H9 (cell line): ENCODE results near the gene SLC34A3. TPM values are rescaled to one million over a fixed set of nuclear protein-coding genes. Genes with fewer than 3 reads are reported as not detected.

Experiments used
- DNase-seq: peaks from one replicate; pipeline ENCODE4 v3.0.0-alpha.2; 2017
- H2AFZ ChIP-seq: one replicate; pipeline ENCODE4 v1.6.1; 2013; ENCODE audit warnings: mild to moderate bottlenecking, low read length, control low read depth, moderate library complexity
- H2AK5ac ChIP-seq: 2 replicates; pipeline ENCODE4 v1.6.1; 2013; ENCODE audit warnings: low read length, control low read depth, mixed read lengths; ENCODE audit not compliant: insufficient read length
- H2BK120ac ChIP-seq: one replicate; pipeline ENCODE4 v1.6.1; 2013; ENCODE audit warnings: low read depth, mild to moderate bottlenecking, low read length, control low read depth, inconsistent platforms; ENCODE audit not compliant: poor library complexity, severe bottlenecking
- H2BK12ac ChIP-seq: 2 replicates; pipeline ENCODE4 v1.6.1; 2013; ENCODE audit warnings: low read length, control low read depth, mixed read lengths, low read depth; ENCODE audit not compliant: insufficient read length
- H2BK15ac ChIP-seq: 2 replicates; pipeline ENCODE4 v1.6.1; 2013; ENCODE audit warnings: low read depth, low read length, control low read depth
- H2BK20ac ChIP-seq: one replicate; pipeline ENCODE4 v1.6.1; 2013; ENCODE audit warnings: low read depth, mild to moderate bottlenecking, low read length, control low read depth, inconsistent platforms; ENCODE audit not compliant: poor library complexity, severe bottlenecking
- H2BK5ac ChIP-seq: 2 replicates; pipeline ENCODE4 v1.6.1; 2013; ENCODE audit warnings: low read length, control low read depth, mixed read lengths; ENCODE audit not compliant: insufficient read length
- H3K14ac ChIP-seq: 2 replicates; pipeline ENCODE4 v1.6.1; 2013; ENCODE audit warnings: low read length, control low read depth; ENCODE audit not compliant: insufficient read depth
- H3K18ac ChIP-seq: 2 replicates; pipeline ENCODE4 v1.6.1; 2013; ENCODE audit warnings: low read depth, mild to moderate bottlenecking, mixed read lengths, low read length, control low read depth; ENCODE audit not compliant: insufficient read length
- H3K23ac ChIP-seq: 2 replicates; pipeline ENCODE4 v1.6.1; 2013; ENCODE audit warnings: low read length, control low read depth, mixed read lengths, low read depth; ENCODE audit not compliant: insufficient read length
- H3K23me2 ChIP-seq: 2 replicates; pipeline ENCODE4 v1.6.1; 2013; ENCODE audit warnings: low read depth, mild to moderate bottlenecking, mixed read lengths, low read length, control low read depth; ENCODE audit not compliant: insufficient read length, poor library complexity, severe bottlenecking
- H3K27ac ChIP-seq: 2 replicates; pipeline ENCODE4 v1.5.1; 2013; ENCODE audit warnings: low read length, control low read depth, mixed read lengths, low read depth; ENCODE audit not compliant: insufficient read length
- H3K27me3 ChIP-seq: 2 replicates; pipeline ENCODE4 v1.6.1; 2013; ENCODE audit warnings: low read length, control low read depth, inconsistent platforms; ENCODE audit not compliant: insufficient read depth
- H3K4ac ChIP-seq: 2 replicates; pipeline ENCODE4 v1.6.1; 2013; ENCODE audit warnings: low read depth, mild to moderate bottlenecking, control low read depth, inconsistent platforms, low read length, moderate library complexity
- H3K4me1 ChIP-seq: 2 replicates; pipeline ENCODE4 v1.6.1; 2013; ENCODE audit warnings: low read length, control low read depth, inconsistent platforms; ENCODE audit not compliant: insufficient read depth
- H3K4me2 ChIP-seq: 2 replicates; pipeline ENCODE4 v1.6.1; 2013; ENCODE audit warnings: low read length, control low read depth, mixed read lengths; ENCODE audit not compliant: insufficient read length, insufficient read depth
- H3K56ac ChIP-seq: 2 replicates; pipeline ENCODE4 v1.6.1; 2013; ENCODE audit warnings: low read depth, mild to moderate bottlenecking, mixed read lengths, low read length, control low read depth; ENCODE audit not compliant: insufficient read length
- H3K79me1 ChIP-seq: 2 replicates; pipeline ENCODE4 v1.6.1; 2013; ENCODE audit warnings: low read depth, mild to moderate bottlenecking, moderate library complexity, low read length, control low read depth, inconsistent platforms; ENCODE audit not compliant: insufficient read depth, poor library complexity, severe bottlenecking
- H3K79me2 ChIP-seq: 2 replicates; pipeline ENCODE4 v1.6.1; 2013; ENCODE audit warnings: low read length, control low read depth, inconsistent platforms; ENCODE audit not compliant: insufficient read depth
- H3K9ac ChIP-seq: 2 replicates; pipeline ENCODE4 v1.6.1; 2013; ENCODE audit warnings: low read length, control low read depth, mixed read lengths; ENCODE audit not compliant: insufficient read length; ENCODE audit errors: extremely low read depth
- H3K9me3 ChIP-seq: one replicate; pipeline ENCODE4 v1.6.1; 2013; ENCODE audit warnings: low read depth, low read length, inconsistent platforms; ENCODE audit not compliant: control insufficient read depth
- H3T11ph ChIP-seq: one replicate; pipeline ENCODE4 v1.6.1; 2013; ENCODE audit warnings: mild to moderate bottlenecking, low read length, control low read depth, inconsistent platforms
- H4K20me1 ChIP-seq: one replicate; pipeline ENCODE4 v1.6.1; 2013; ENCODE audit not compliant: control insufficient read depth, insufficient read length, insufficient read depth
- H4K5ac ChIP-seq: 2 replicates; pipeline ENCODE4 v1.6.1; 2013; ENCODE audit warnings: low read depth, mild to moderate bottlenecking, mixed read lengths, low read length, control low read depth; ENCODE audit not compliant: insufficient read length
- H4K8ac ChIP-seq: replicated peaks from 2 replicates; pipeline ENCODE4 v1.6.1; 2013; ENCODE audit warnings: low read length, control low read depth, mixed read lengths, low read depth; ENCODE audit not compliant: insufficient read length
- H4K91ac ChIP-seq: 2 replicates; pipeline ENCODE4 v1.6.1; 2013; ENCODE audit warnings: low read depth, mild to moderate bottlenecking, moderate library complexity, mixed read lengths, low read length, control low read depth; ENCODE audit not compliant: insufficient read length
- H3K27ac Mint-ChIP-seq, 3 experiments: 2 replicates in 2 of 3; 3 replicates in 1 of 3; pipeline ENCODE4 v1.8.0; 2020 to 2021; ENCODE audit warnings: mixed read lengths in 3 of 3, mild to moderate bottlenecking in 1 of 3, moderate library complexity in 1 of 3
- H3K27me3 Mint-ChIP-seq: 2 replicates; pipeline ENCODE4 v1.8.0; 2021; ENCODE audit warnings: low read depth, mild to moderate bottlenecking, moderate library complexity, mixed read lengths
- H3K36me3 Mint-ChIP-seq, 3 experiments: 2 replicates in 2 of 3; 3 replicates in 1 of 3; pipeline ENCODE4 v1.8.0; 2020 to 2021; ENCODE audit warnings: low read depth in 3 of 3, mixed read lengths in 3 of 3; ENCODE audit not compliant: insufficient read depth in 1 of 3
- H3K4me1 Mint-ChIP-seq, 2 experiments: 2 replicates each; pipeline ENCODE4 v1.8.0; 2020; ENCODE audit warnings: mixed read lengths in 2 of 2
- H3K4me3 Mint-ChIP-seq, 2 experiments: 2 replicates in 1 of 2; 3 replicates in 1 of 2; pipeline ENCODE4 v1.8.0; 2020 to 2021; ENCODE audit warnings: mild to moderate bottlenecking in 2 of 2, mixed read lengths in 2 of 2, moderate library complexity in 1 of 2
- H3K9me3 Mint-ChIP-seq, 2 experiments: 2 replicates in 1 of 2; 3 replicates in 1 of 2; pipeline ENCODE4 v1.8.0; 2020; ENCODE audit warnings: mild to moderate bottlenecking in 2 of 2, mixed read lengths in 2 of 2, moderate library complexity in 1 of 2
- WGBS: extraction: QIAGEN DNeasy Blood & Tissue Kit; methylation state at CpG from one replicate; pipeline ENCODE4 v1.1.7; 2013; ENCODE audit warnings: missing lambda C conversion rate, low lambda C conversion rate, mixed read lengths; ENCODE audit not compliant: insufficient read length; ENCODE audit errors: extremely low coverage; 5-methylcytosine and 5-hydroxymethylcytosine counted together
- total RNA-seq: library from RNA; stranded (reverse); gene quantifications from 2 replicates; pipeline ENCODE4 v1.2.1, GENCODE V29; 2021
- TF ChIP-seq, protein P1 (sequence below): fragments of 200-600 bp; sonication (generic); conservative IDR thresholded peaks from 3 replicates; pipeline ENCODE4 v1.8.0; 2021; ENCODE audit warnings: antibody characterized with exemption, mild to moderate bottlenecking

Gene SLC34A3
- total RNA-seq, 1 experiment from 2014 or later, result not detected

DNA sequence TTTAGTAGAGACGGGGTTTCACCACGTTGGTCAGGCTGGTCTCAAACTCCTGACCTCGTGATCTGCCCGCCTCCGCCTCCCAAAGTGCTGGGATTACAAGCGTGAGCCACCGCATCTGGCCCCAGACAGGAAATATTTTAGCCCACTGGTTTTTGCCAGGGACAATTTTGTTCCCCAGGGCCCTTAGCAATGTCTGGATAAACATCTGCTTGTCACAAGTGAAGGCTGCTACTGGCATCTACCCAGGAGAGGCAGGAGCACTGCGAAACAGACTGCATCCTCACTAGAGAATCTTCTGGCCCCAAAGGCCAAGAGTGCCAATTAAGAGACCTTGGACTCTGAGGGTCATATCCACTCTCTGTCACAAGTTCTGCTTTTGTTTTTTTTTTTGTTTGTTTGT lies 27.7 kb upstream of the SLC34A3 start:
- Histone ChIP-seq H3K9me3 (no peaks in the 10 kb centered on the region), H3K79me2 (peaks cover 13% of the 10 kb centered on the region; the same call in 1 of the 2 replicates), H4K5ac (no peak overlapping the region), H3K27ac (no peak overlapping the region), H3K23ac (no peak overlapping the region), H2AFZ (no peak overlapping the region), H3K9ac (no peak overlapping the region), H3K4ac (no peak overlapping the region), H2BK15ac (no peak overlapping the region), H3K4me2 (no peak overlapping the region), H3K23me2 (peaks cover 8% of the 10 kb centered on the region), H4K8ac (no peak overlapping the region), H2BK5ac (no peak overlapping the region), H3K14ac (no peak overlapping the region), H3T11ph (no peak overlapping the region), H3K27me3 (no peaks in the 10 kb centered on the region), H3K18ac (no peak overlapping the region), H2AK5ac (no peak overlapping the region), H4K91ac (no peak overlapping the region), H3K56ac (no peak overlapping the region), H3K4me1 (no peaks in the 10 kb centered on the region; the same call in 1 of the 2 replicates), H2BK120ac (no peak overlapping the region), H2BK20ac (no peak overlapping the region), H2BK12ac (no peak overlapping the region), H4K20me1 (no peaks in the 10 kb centered on the region), H3K79me1 (peaks cover 23% of the 10 kb centered on the region)
- TF ChIP-seq, protein P1, sequence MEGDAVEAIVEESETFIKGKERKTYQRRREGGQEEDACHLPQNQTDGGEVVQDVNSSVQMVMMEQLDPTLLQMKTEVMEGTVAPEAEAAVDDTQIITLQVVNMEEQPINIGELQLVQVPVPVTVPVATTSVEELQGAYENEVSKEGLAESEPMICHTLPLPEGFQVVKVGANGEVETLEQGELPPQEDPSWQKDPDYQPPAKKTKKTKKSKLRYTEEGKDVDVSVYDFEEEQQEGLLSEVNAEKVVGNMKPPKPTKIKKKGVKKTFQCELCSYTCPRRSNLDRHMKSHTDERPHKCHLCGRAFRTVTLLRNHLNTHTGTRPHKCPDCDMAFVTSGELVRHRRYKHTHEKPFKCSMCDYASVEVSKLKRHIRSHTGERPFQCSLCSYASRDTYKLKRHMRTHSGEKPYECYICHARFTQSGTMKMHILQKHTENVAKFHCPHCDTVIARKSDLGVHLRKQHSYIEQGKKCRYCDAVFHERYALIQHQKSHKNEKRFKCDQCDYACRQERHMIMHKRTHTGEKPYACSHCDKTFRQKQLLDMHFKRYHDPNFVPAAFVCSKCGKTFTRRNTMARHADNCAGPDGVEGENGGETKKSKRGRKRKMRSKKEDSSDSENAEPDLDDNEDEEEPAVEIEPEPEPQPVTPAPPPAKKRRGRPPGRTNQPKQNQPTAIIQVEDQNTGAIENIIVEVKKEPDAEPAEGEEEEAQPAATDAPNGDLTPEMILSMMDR, result no peak
- DNase-seq, result no peak
- Mint-ChIP-seq H3K4me3 (peak overlapping the region in 1 of 2 experiments; percentile 42; a peak in 3 of 5 replicates), H3K36me3 (peaks cover 6 to 20% (median 13%) of the 10 kb centered on the region in 3 experiments), H3K27ac (no peak overlapping the region), H3K27me3 (peaks cover 2% of the 10 kb centered on the region; the same call in 1 of the 2 replicates), H3K9me3 (no peaks in the 10 kb centered on the region), H3K4me1 (peaks cover 25 to 41% of the 10 kb centered on the region in 2 experiments)
- WGBS, result no CpG with 5 or more reads among the region's 8 CpGs
